HCT116 (cell line): Measurements from ENCODE around the gene RASGEF1C. TPM values are rescaled to one million over a fixed set of nuclear protein-coding genes. Genes with fewer than 3 reads are reported as not detected.

ENCODE experiments used
- ATAC-seq: fragments of 200-7000 bp; cut with Tn5 transposase; 2 replicates; pipeline ENCODE4 v1.9.1; 2020; ENCODE audit warnings: mild to moderate bottlenecking, moderate library complexity
- BruUV-seq: library from RNA; stranded (reverse); fragments of 400-500 nt; replicated peaks from 2 replicates; lab custom pipeline; 2021; lab: Mats Ljungman, UMichigan
- CTCF ChIA-PET: fragments of 300-600 bp; sonication (Branson Sonifier 250); formaldehyde crosslinking; loops from one replicate; lab custom pipeline; 2021; ENCODE audit warnings: antibody characterized with exemption; lab: Charles Lee
- POLR2A ChIA-PET: fragments of 300-600, 350-600 bp; sonication (Branson Sonifier 250); formaldehyde crosslinking; loops from one replicate; lab custom pipeline; 2021; ENCODE audit warnings: antibody characterized with exemption; lab: Charles Lee
- RAD21 ChIA-PET, 2 experiments: fragments of 300-600 bp; sonication (Branson Sonifier 250); formaldehyde crosslinking; loops; one replicate each; lab custom pipeline; 2023; ENCODE audit warnings: low total read pairs in 2 of 2; ENCODE audit not compliant: uncharacterized antibody in 2 of 2, unreplicated experiment in 2 of 2, low non-redundant PET in 1 of 2; lab: Charles Lee
- DNase-seq: peaks from one replicate; pipeline ENCODE4 v3.0.0-alpha.2; 2010; ENCODE audit warnings: low read depth, low spot score
- H2AFZ ChIP-seq: fragments of 200-600 bp; shearing (Covaris generic), sonication (generic); 2 replicates; pipeline ENCODE4 v1.6.1; 2017; ENCODE audit warnings: low read depth, mixed run types, mixed read lengths, antibody characterized with exemption, low read length; ENCODE audit not compliant: poor library complexity, severe bottlenecking
- H3K27ac ChIP-seq: 2 replicates; pipeline ENCODE4 v1.5.1; 2012; ENCODE audit warnings: low read depth, low read length
- H3K27me3 ChIP-seq: fragments of 200-600 bp; sonication (generic); 2 replicates; pipeline ENCODE4 v1.6.1; 2016; ENCODE audit warnings: mixed run types, low read length, mixed read lengths; ENCODE audit not compliant: insufficient read depth
- H3K36me3 ChIP-seq, 2 experiments: fragments of 200-500 bp in 1 of 2; fragments of 200-600 bp in 1 of 2; sonication (Bioruptor generic) in 1 of 2; sonication (generic) in 1 of 2; 2 replicates each; pipeline versions ENCODE4 v1.5.1 to v1.6.1; 2014 to 2016; ENCODE audit warnings: low read length in 2 of 2, inconsistent platforms in 1 of 2, mixed read lengths in 1 of 2, mixed run types in 1 of 2; ENCODE audit not compliant: insufficient read depth in 2 of 2, control insufficient read depth in 1 of 2
- H3K4me1 ChIP-seq, 2 experiments: fragments of 200-600 bp in 1 of 2; sonication (generic) in 1 of 2; 2 replicates each; pipeline versions ENCODE4 v1.5.1 to v1.6.1; 2012 to 2017; ENCODE audit warnings: low read length in 2 of 2, inconsistent platforms in 1 of 2, mild to moderate bottlenecking in 1 of 2, mixed read lengths in 1 of 2, mixed run types in 1 of 2, moderate library complexity in 1 of 2; ENCODE audit not compliant: insufficient read depth in 2 of 2, control insufficient read depth in 1 of 2
- H3K4me2 ChIP-seq: fragments of 200-600 bp; sonication (generic); 2 replicates; pipeline ENCODE4 v1.6.1; 2017; ENCODE audit warnings: mixed run types, low read length, mixed read lengths
- H3K4me3 ChIP-seq, 2 experiments: fragments of 200-600 bp in 1 of 2; sonication (generic) in 1 of 2; replicated peaks in 1 of 2; 2 replicates each; pipeline ENCODE4 v1.5.1; 2011 to 2016; ENCODE audit warnings: low read length in 2 of 2, control low read depth in 1 of 2, low read depth in 1 of 2, mild to moderate bottlenecking in 1 of 2, mixed read lengths in 1 of 2, mixed run types in 1 of 2
- H3K79me2 ChIP-seq: fragments of 200-600 bp; sonication (generic); 2 replicates; pipeline ENCODE4 v1.6.1; 2017; ENCODE audit warnings: mild to moderate bottlenecking, mixed run types, low read length, moderate library complexity, mixed read lengths; ENCODE audit not compliant: insufficient read depth
- H3K9ac ChIP-seq: fragments of 200-600 bp; sonication (generic); 2 replicates; pipeline ENCODE4 v1.6.1; 2016; ENCODE audit warnings: low read length, mixed read lengths
- H3K9me2 ChIP-seq: fragments of 200-600 bp; sonication (generic), shearing (Covaris generic); 2 replicates; pipeline ENCODE4 v1.6.1; 2017; ENCODE audit warnings: mixed run types, mild to moderate bottlenecking, moderate library complexity; ENCODE audit not compliant: insufficient read depth
- H3K9me3 ChIP-seq, 2 experiments: fragments of 200-500 bp in 1 of 2; fragments of 200-600 bp in 1 of 2; sonication (Bioruptor generic) in 1 of 2; sonication (generic) in 1 of 2; 2 replicates each; pipeline ENCODE4 v1.6.1; 2014 to 2017; ENCODE audit warnings: low read length in 2 of 2, mixed read lengths in 2 of 2, inconsistent platforms in 1 of 2, low read depth in 1 of 2, mild to moderate bottlenecking in 1 of 2, mixed run types in 1 of 2, moderate library complexity in 1 of 2; ENCODE audit not compliant: control insufficient read depth in 1 of 2, insufficient read depth in 1 of 2
- H4K20me1 ChIP-seq: fragments of 200-600 bp; sonication (generic), shearing (Covaris generic); 2 replicates; pipeline ENCODE4 v1.6.1; 2017; ENCODE audit warnings: mixed run types, mild to moderate bottlenecking, moderate library complexity; ENCODE audit not compliant: insufficient read depth
- ATF3 ChIP-seq: IDR thresholded peaks from 2 replicates; pipeline ENCODE4 v1.6.1; 2012
- CEBPB ChIP-seq: IDR thresholded peaks from 2 replicates; pipeline ENCODE4 v1.6.1; 2012; ENCODE audit warnings: low read depth
- ELF1 ChIP-seq: IDR thresholded peaks from 2 replicates; pipeline ENCODE4 v1.6.1; 2012; ENCODE audit warnings: low read depth, borderline replicate concordance
- EZH2phosphoT487 ChIP-seq: fragments of 200-600 bp; IDR thresholded peaks from 2 replicates; pipeline ENCODE4 v1.6.1; 2018; ENCODE audit warnings: antibody characterized with exemption, borderline replicate concordance
- FOSL1 ChIP-seq: IDR thresholded peaks from 2 replicates; pipeline ENCODE4 v1.6.1; 2012; ENCODE audit warnings: low read depth
- JUND ChIP-seq: IDR thresholded peaks from 2 replicates; pipeline ENCODE4 v1.6.1; 2012
- POLR2A ChIP-seq: IDR thresholded peaks from 2 replicates; pipeline ENCODE4 v1.7.0; 2011; ENCODE audit warnings: borderline replicate concordance; ENCODE audit not compliant: insufficient read depth, insufficient read length; ENCODE audit errors: extremely low read depth
- POLR2AphosphoS5 ChIP-seq: IDR thresholded peaks from 2 replicates; pipeline ENCODE4 v1.6.1; 2011; ENCODE audit warnings: mild to moderate bottlenecking, low read depth, low read length, moderate library complexity
- RAD21 ChIP-seq: IDR thresholded peaks from 2 replicates; pipeline ENCODE4 v1.6.1; 2012; ENCODE audit warnings: low read depth, mild to moderate bottlenecking
- SIN3A ChIP-seq: IDR thresholded peaks from 2 replicates; pipeline ENCODE4 v1.6.1; 2012; ENCODE audit warnings: low read depth
- SP1 ChIP-seq: IDR thresholded peaks from 2 replicates; pipeline ENCODE4 v1.6.1; 2012; ENCODE audit warnings: low read depth
- SRF ChIP-seq: IDR thresholded peaks from 2 replicates; pipeline ENCODE4 v1.6.1; 2012; ENCODE audit warnings: low read depth
- TCF7L2 ChIP-seq: IDR thresholded peaks from 2 replicates; pipeline ENCODE4 v1.7.0; 2011; ENCODE audit warnings: borderline replicate concordance, inconsistent platforms; ENCODE audit not compliant: insufficient read depth, insufficient read length; ENCODE audit errors: extremely low read depth
- ZNF274 ChIP-seq: fragments of 200-500 bp; sonication (Bioruptor generic); IDR thresholded peaks from 2 replicates; pipeline ENCODE4 v1.6.1; 2014; ENCODE audit warnings: mild to moderate bottlenecking, low read depth, low read length, inconsistent platforms
- intact Hi-C: fragments of 100-400 bp; cut with micrococcal nuclease; formaldehyde crosslinking; loops from 2 replicates; pipeline ENCODE4 v1.10.0; 2022
- total RNA-seq: library from RNA; stranded (reverse); gene quantifications from one replicate; pipeline ENCODE4 v1.2.1, GENCODE V29; 2021; ENCODE audit not compliant: unreplicated experiment
- TF ChIP-seq, protein P1 (sequence below): IDR thresholded peaks from 2 replicates; pipeline ENCODE4 v1.6.1; 2012
- TF ChIP-seq, protein P2 (sequence below): IDR thresholded peaks from 2 replicates; pipeline ENCODE4 v1.6.1; 2012; ENCODE audit warnings: low read depth

Gene RASGEF1C
- total RNA-seq, 1 experiment from 2014 or later = 1.2 TPM

DNA sequence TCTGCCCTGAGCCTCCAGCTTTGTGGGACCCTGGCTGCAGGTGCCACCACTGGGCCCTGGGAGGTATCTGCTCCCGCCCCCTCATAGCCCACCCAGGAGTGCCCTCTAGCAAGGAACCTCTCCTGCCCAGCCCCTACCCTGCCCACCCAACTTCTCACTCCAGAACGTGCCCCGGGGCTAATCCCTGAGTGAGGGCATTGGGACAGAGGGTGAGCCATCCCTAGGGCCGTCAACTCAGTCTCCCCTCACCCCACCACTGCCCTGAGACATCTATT, 2.7 kb upstream of the RASGEF1C start:
- H3K4me2 ChIP-seq = no peak overlapping the region
- intact Hi-C loops = no loop called here
- RAD21 ChIA-PET = no interaction called here
- POLR2A ChIA-PET = no interaction called here
- TF ChIP-seq SIN3A (no peak), FOSL1 (no peak), ELF1 (no peak), CEBPB (no peak)
- TF ChIP-seq, protein P1, sequence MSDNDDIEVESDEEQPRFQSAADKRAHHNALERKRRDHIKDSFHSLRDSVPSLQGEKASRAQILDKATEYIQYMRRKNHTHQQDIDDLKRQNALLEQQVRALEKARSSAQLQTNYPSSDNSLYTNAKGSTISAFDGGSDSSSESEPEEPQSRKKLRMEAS = no peak
- no peaks in the 10 kb centered on the region for H3K9me3 ChIP-seq
- no peak overlapping the region for H3K27ac ChIP-seq
- CTCF ChIA-PET = no interaction called here
- BruUV-seq = no TSS peak
- no peak overlapping the region for H3K9ac ChIP-seq
- no peaks in the 10 kb centered on the region for H3K27me3 ChIP-seq
- H4K20me1 ChIP-seq = no peaks in the 10 kb centered on the region
- H3K9me2 ChIP-seq = no peaks in the 10 kb centered on the region
- H3K4me1 ChIP-seq = peaks cover 5 to 14% of the 10 kb centered on the region in 2 experiments; a peak in 3 of 4 replicates
- DNase-seq (no peak), ATAC-seq (no peak)
- H3K36me3 ChIP-seq = no peaks in the 10 kb centered on the region
- H2AFZ ChIP-seq = no peak overlapping the region
- H3K79me2 ChIP-seq = no peaks in the 10 kb centered on the region
- no peak overlapping the region for H3K4me3 ChIP-seq

- no peaks in the 10 kb centered on the region for H3K9me3 ChIP-seq
- ATAC-seq (no peak), DNase-seq (no peak)
- ChIA-PET RAD21 (no interaction called here), POLR2A (interaction anchor here (0.6 kb wide), 1 partner anchor 53 kb away, joined by 4 read pairs; no protein-coding TSS in a partner anchor), CTCF (interaction anchor here (1.6 kb wide), 1 partner anchor 104 kb away, joined by 5 read pairs; no protein-coding TSS in a partner anchor)
- H3K4me2 ChIP-seq = no peak overlapping the region
- H2AFZ ChIP-seq = no peak overlapping the region
- no peaks in the 10 kb centered on the region for H3K79me2 ChIP-seq
- no peaks in the 10 kb centered on the region for H3K36me3 ChIP-seq
- H3K9ac ChIP-seq = no peak overlapping the region
- BruUV-seq = no TSS peak
- H4K20me1 ChIP-seq = no peaks in the 10 kb centered on the region
- intact Hi-C loops = no loop called here
- no peaks in the 10 kb centered on the region for H3K27me3 ChIP-seq
- no peaks in the 10 kb centered on the region for H3K9me2 ChIP-seq
- H3K4me3 ChIP-seq = no peak overlapping the region
- no peak overlapping the region for H3K27ac ChIP-seq
- H3K4me1 ChIP-seq = peaks cover 5 to 14% of the 10 kb centered on the region in 2 experiments; a peak in 3 of 4 replicates
- no peak for TF ChIP-seq SRF
- no peak for TF ChIP-seq SP1
- TF ChIP-seq ELF1 = no peak
- no peak for TF ChIP-seq POLR2A
- TF ChIP-seq RAD21 = no peak
- no peak for TF ChIP-seq EZH2phosphoT487
- TF ChIP-seq TCF7L2 = no peak
- TF ChIP-seq ZNF274 = no peak
- TF ChIP-seq ATF3 = no peak
- TF ChIP-seq JUND = no peak
- TF ChIP-seq POLR2AphosphoS5 = no peak
- TF ChIP-seq CEBPB = no peak
- TF ChIP-seq, protein P2, sequence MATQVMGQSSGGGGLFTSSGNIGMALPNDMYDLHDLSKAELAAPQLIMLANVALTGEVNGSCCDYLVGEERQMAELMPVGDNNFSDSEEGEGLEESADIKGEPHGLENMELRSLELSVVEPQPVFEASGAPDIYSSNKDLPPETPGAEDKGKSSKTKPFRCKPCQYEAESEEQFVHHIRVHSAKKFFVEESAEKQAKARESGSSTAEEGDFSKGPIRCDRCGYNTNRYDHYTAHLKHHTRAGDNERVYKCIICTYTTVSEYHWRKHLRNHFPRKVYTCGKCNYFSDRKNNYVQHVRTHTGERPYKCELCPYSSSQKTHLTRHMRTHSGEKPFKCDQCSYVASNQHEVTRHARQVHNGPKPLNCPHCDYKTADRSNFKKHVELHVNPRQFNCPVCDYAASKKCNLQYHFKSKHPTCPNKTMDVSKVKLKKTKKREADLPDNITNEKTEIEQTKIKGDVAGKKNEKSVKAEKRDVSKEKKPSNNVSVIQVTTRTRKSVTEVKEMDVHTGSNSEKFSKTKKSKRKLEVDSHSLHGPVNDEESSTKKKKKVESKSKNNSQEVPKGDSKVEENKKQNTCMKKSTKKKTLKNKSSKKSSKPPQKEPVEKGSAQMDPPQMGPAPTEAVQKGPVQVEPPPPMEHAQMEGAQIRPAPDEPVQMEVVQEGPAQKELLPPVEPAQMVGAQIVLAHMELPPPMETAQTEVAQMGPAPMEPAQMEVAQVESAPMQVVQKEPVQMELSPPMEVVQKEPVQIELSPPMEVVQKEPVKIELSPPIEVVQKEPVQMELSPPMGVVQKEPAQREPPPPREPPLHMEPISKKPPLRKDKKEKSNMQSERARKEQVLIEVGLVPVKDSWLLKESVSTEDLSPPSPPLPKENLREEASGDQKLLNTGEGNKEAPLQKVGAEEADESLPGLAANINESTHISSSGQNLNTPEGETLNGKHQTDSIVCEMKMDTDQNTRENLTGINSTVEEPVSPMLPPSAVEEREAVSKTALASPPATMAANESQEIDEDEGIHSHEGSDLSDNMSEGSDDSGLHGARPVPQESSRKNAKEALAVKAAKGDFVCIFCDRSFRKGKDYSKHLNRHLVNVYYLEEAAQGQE = no peak
These were observed 2.1 kb upstream of the RASGEF1C start for GRCh38 chr5:180210961-180211760.
